GM15510 (cell line): ENCODE results near the gene HBM.

Experiments used
- POLR2A ChIP-seq: IDR thresholded peaks from 3 replicates; pipeline ENCODE4 v1.6.1; 2011; ENCODE audit warnings: borderline replicate concordance; ENCODE audit not compliant: insufficient read length; ENCODE audit errors: extremely low read depth

The HBM gene

GRCh38 chr16:203246-203645, 37.5 kb downstream of the HBM start:
- TF ChIP-seq POLR2A: no peak

GRCh38 chr16:212999-213398, 47.2 kb downstream of the HBM start:
- TF ChIP-seq POLR2A: no peak
